CD14-positive monocyte (primary cell): Measurements from ENCODE around the gene STOX2. TPM values are rescaled to one million over a fixed set of nuclear protein-coding genes. Genes with fewer than 3 reads are reported as not detected.
"Not testable (repeated sequence)": the region's sequence is repeated elsewhere in the genome, so short reads cannot be mapped to it uniquely, and the experiment has no call there.

Source experiments
- DNase-seq, 3 donors: peaks; one replicate each; pipeline ENCODE4 v3.0.0-alpha.2; 2011 to 2022
- H2AFZ ChIP-seq: 2 replicates; pipeline ENCODE4 v1.6.0; 2012; ENCODE audit warnings: mild to moderate bottlenecking, low read depth, low read length, inconsistent platforms; ENCODE audit not compliant: insufficient read depth, poor library complexity, severe bottlenecking
- H3K27ac ChIP-seq, 2 donors: 1 replicate in 1 of 2; 2 replicates in 1 of 2; pipeline ENCODE4 v1.5.1; 2012 to 2013; ENCODE audit warnings: low read length in 2 of 2, control low read depth in 1 of 2, inconsistent platforms in 1 of 2, low read depth in 1 of 2, mild to moderate bottlenecking in 1 of 2
- H3K27me3 ChIP-seq, 2 donors: one replicate each; pipeline versions ENCODE4 v1.6.0 to v1.6.1; 2011 to 2013; ENCODE audit warnings: low read length in 2 of 2; ENCODE audit not compliant: control insufficient read depth in 2 of 2, insufficient read depth in 2 of 2
- H3K36me3 ChIP-seq, 2 donors: replicated peaks in 1 of 2; 1 replicate in 1 of 2; 2 replicates in 1 of 2; pipeline versions ENCODE4 v1.5.1 to v1.6.1; 2012 to 2013; ENCODE audit warnings: low read length in 2 of 2, control low read depth in 1 of 2, inconsistent platforms in 1 of 2, mild to moderate bottlenecking in 1 of 2; ENCODE audit not compliant: insufficient read depth in 2 of 2, control insufficient read depth in 1 of 2
- H3K4me1 ChIP-seq, 2 donors: 1 replicate in 1 of 2; 2 replicates in 1 of 2; pipeline versions ENCODE4 v1.5.1 to v1.6.1; 2012 to 2013; ENCODE audit warnings: low read length in 2 of 2, control low read depth in 1 of 2, inconsistent platforms in 1 of 2, mild to moderate bottlenecking in 1 of 2, moderate library complexity in 1 of 2; ENCODE audit not compliant: insufficient read depth in 2 of 2, control insufficient read depth in 1 of 2
- H3K4me2 ChIP-seq: replicated peaks from 2 replicates; pipeline ENCODE3; 2012; ENCODE audit warnings: low read length, moderate library complexity, mild to moderate bottlenecking; ENCODE audit not compliant: poor library complexity, severe bottlenecking; ENCODE audit errors: extremely low read depth
- H3K4me3 ChIP-seq, 3 experiments: fragments of 200-600 bp in 1 of 3; sonication (generic) in 1 of 3; replicated peaks in 1 of 3; 1 replicate in 2 of 3; 2 replicates in 1 of 3; pipeline ENCODE4 v1.5.1; 2011 to 2013; ENCODE audit warnings: low read length in 3 of 3, mild to moderate bottlenecking in 3 of 3, control low read depth in 2 of 3, low read depth in 2 of 3, inconsistent platforms in 1 of 3, moderate library complexity in 1 of 3
- H3K79me2 ChIP-seq: 2 replicates; pipeline ENCODE4 v1.6.0; 2012; ENCODE audit warnings: mild to moderate bottlenecking, control low read depth, inconsistent platforms, low read length, moderate library complexity; ENCODE audit not compliant: insufficient read depth
- H3K9ac ChIP-seq: 2 replicates; pipeline ENCODE4 v1.6.0; 2017; ENCODE audit warnings: low read length, mild to moderate bottlenecking; ENCODE audit not compliant: insufficient read depth, poor library complexity, severe bottlenecking
- H3K9me3 ChIP-seq, 2 donors: replicated peaks in 1 of 2; 1 replicate in 1 of 2; 2 replicates in 1 of 2; pipeline versions ENCODE4 v1.5.1 to v1.6.1; 2012 to 2013; ENCODE audit warnings: low read length in 2 of 2, control low read depth in 1 of 2; ENCODE audit not compliant: control insufficient read depth in 1 of 2, insufficient read depth in 1 of 2
- H4K20me1 ChIP-seq: 2 replicates; pipeline ENCODE4 v1.6.0; 2012; ENCODE audit warnings: mild to moderate bottlenecking, low read length, control low read depth, moderate library complexity; ENCODE audit not compliant: insufficient read depth
- H3K27ac Mint-ChIP-seq, 7 donors: one replicate each; pipeline ENCODE4 v1.8.0; 2020; ENCODE audit warnings: mild to moderate bottlenecking in 7 of 7, mixed read lengths in 7 of 7, moderate library complexity in 6 of 7, inconsistent platforms in 2 of 7
- H3K27me3 Mint-ChIP-seq, 3 donors: one replicate each; pipeline ENCODE4 v1.8.0; 2021 to 2022; ENCODE audit warnings: low read depth in 3 of 3, mild to moderate bottlenecking in 3 of 3, mixed read lengths in 3 of 3, moderate library complexity in 3 of 3, inconsistent platforms in 1 of 3
- H3K36me3 Mint-ChIP-seq, 2 donors: one replicate each; pipeline ENCODE4 v1.8.0; 2020; ENCODE audit warnings: mixed read lengths in 2 of 2, inconsistent platforms in 1 of 2, mild to moderate bottlenecking in 1 of 2
- H3K4me1 Mint-ChIP-seq: one replicate; pipeline ENCODE4 v1.8.0; 2020; ENCODE audit warnings: mild to moderate bottlenecking, mixed read lengths
- H3K4me3 Mint-ChIP-seq, 2 donors: one replicate each; pipeline ENCODE4 v1.8.0; 2020; ENCODE audit warnings: mild to moderate bottlenecking in 2 of 2, mixed read lengths in 2 of 2, moderate library complexity in 1 of 2
- H3K9me3 Mint-ChIP-seq, 7 donors: one replicate each; pipeline ENCODE4 v1.8.0; 2020 to 2022; ENCODE audit warnings: mixed read lengths in 7 of 7, mild to moderate bottlenecking in 6 of 7, moderate library complexity in 6 of 7, inconsistent platforms in 2 of 7
- CTCF ChIP-seq: fragments of 200-600 bp; IDR thresholded peaks from one replicate; pipeline ENCODE4 v1.8.0; 2022; ENCODE audit warnings: antibody characterized with exemption, mild to moderate bottlenecking
- WGBS: methylation state at CpG from one replicate; pipeline ENCODE4 v1.1.5; 2013; ENCODE audit warnings: missing lambda C conversion rate; ENCODE audit not compliant: insufficient coverage; 5-methylcytosine and 5-hydroxymethylcytosine counted together
- intact Hi-C, 2 donors: fragments of 100-400 bp; cut with micrococcal nuclease; formaldehyde crosslinking; loops; one replicate each; pipeline versions ENCODE4 v1.15.0 to v1.15.1; 2023
- polyA plus RNA-seq, 3 donors: library from polyadenylated mRNA; depleted of rRNA in 1 of 3; unstranded in 2 of 3; stranded (reverse) in 1 of 3; fragments of 300-500 nt in 2 of 3; fragments of >200 nt in 1 of 3; fragmentation: Illumina TruSeq in 2 of 3; gene quantifications; 1 replicate in 2 of 3; 2 replicates in 1 of 3; pipeline ENCODE4 v1.2.3, GENCODE V29; 2012 to 2021

Gene STOX2
- polyA plus RNA-seq, 3 donors = 0.01 TPM; not detected in 2

- Mint-ChIP-seq H3K4me3 (no peak overlapping the region), H3K36me3 (no peaks in the 10 kb centered on the region), H3K27me3 (peaks cover 0 to 5% (median 4%) of the 10 kb centered on the region in 3 donors), H3K27ac (no peak overlapping the region), H3K9me3 (peaks cover 0 to 2% (median 0%) of the 10 kb centered on the region in 7 donors), H3K4me1 (peaks cover 2% of the 10 kb centered on the region)
- no peak overlapping the region for H3K4me3 ChIP-seq
- no peak overlapping the region for H3K27ac ChIP-seq
- no peaks in the 10 kb centered on the region for H3K79me2 ChIP-seq
- H3K27me3 ChIP-seq = no peaks in the 10 kb centered on the region
- H2AFZ ChIP-seq = no peak overlapping the region
- H3K4me1 ChIP-seq = no peaks in the 10 kb centered on the region
- H3K9me3 ChIP-seq = no peaks in the 10 kb centered on the region
- no peaks in the 10 kb centered on the region for H3K36me3 ChIP-seq
- TF ChIP-seq CTCF = no peak
- intact Hi-C loops = no loop called here
- H4K20me1 ChIP-seq = no peaks in the 10 kb centered on the region
- H3K9ac ChIP-seq = no peak overlapping the region
- DNase-seq = no peak
- H3K4me2 ChIP-seq = no peak overlapping the region
- WGBS = 100% methylated on average over 1 of the region's 8 CpGs
Measured at GRCh38 chr4:183945741-183946140, 40.6 kb downstream of the STOX2 start.

GRCh38 chr4:183950536-183950935, 45.4 kb downstream of the STOX2 start:
- no peak for TF ChIP-seq CTCF
- Histone ChIP-seq H2AFZ (no peak overlapping the region), H3K36me3 (no peaks in the 10 kb centered on the region), H3K9me3 (no peaks in the 10 kb centered on the region), H3K27ac (no peak overlapping the region), H3K4me2 (no peak overlapping the region), H3K4me3 (no peak overlapping the region), H3K27me3 (no peaks in the 10 kb centered on the region), H4K20me1 (no peaks in the 10 kb centered on the region), H3K4me1 (no peaks in the 10 kb centered on the region), H3K79me2 (no peaks in the 10 kb centered on the region), H3K9ac (no peak overlapping the region)
- H3K27me3 Mint-ChIP-seq = peaks cover 2 to 6% (median 4%) of the 10 kb centered on the region in 3 donors
- no peaks in the 10 kb centered on the region for H3K4me1 Mint-ChIP-seq
- H3K36me3 Mint-ChIP-seq = no peaks in the 10 kb centered on the region
- intact Hi-C loops = no loop called here
- peaks cover 0 to 2% (median 0%) of the 10 kb centered on the region in 7 donors for H3K9me3 Mint-ChIP-seq
- H3K27ac Mint-ChIP-seq = no peak overlapping the region
- 94% methylated on average over 6 of the region's 8 CpGs for WGBS
- no peak overlapping the region for H3K4me3 Mint-ChIP-seq
- no peak for DNase-seq

DNA sequence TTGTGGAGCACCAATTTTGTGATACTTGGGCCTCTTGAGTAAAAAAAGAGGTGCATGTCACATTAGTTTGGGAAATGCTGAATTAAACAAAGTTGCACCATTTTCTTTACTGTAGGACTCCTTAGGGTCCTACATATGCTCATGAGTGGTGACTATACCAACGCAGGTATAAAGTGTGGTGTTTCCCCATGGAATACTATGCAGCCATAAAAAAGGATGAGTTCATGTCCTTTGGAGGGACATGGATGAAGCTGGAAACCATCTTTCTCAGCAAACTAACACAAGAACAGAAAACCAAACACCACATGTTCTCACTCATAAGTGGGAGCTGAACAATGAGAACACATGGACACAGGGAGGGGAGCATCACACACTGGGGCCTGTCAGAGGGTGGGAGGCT, 47.5 kb downstream of the STOX2 start:
- H3K9me3 Mint-ChIP-seq, H3K4me1 Mint-ChIP-seq, H3K27ac Mint-ChIP-seq, DNase-seq, H3K4me3 ChIP-seq, H3K9ac ChIP-seq, H4K20me1 ChIP-seq, H3K27me3 Mint-ChIP-seq, H3K27me3 ChIP-seq, H3K4me3 Mint-ChIP-seq, H3K4me1 ChIP-seq, H3K27ac ChIP-seq, H3K79me2 ChIP-seq, H2AFZ ChIP-seq, intact Hi-C loops, H3K36me3 Mint-ChIP-seq, H3K36me3 ChIP-seq, H3K9me3 ChIP-seq, H3K4me2 ChIP-seq: not testable (repeated sequence)
- no CpG with 5 or more reads among the region's 1 CpG for WGBS
